HepG2 (cell line): ENCODE data around the gene YJEFN3. TPM values are rescaled to one million over a fixed set of nuclear protein-coding genes. Genes with fewer than 3 reads are reported as not detected.

Experiments used
- ASH2L ChIP-seq: fragments of 300-600, 200-600 bp; sonication (generic); IDR thresholded peaks from 2 replicates; pipeline ENCODE4 v1.7.0; 2017; ENCODE audit warnings: low read depth, mild to moderate bottlenecking, moderate library complexity, mixed read lengths, low read length; ENCODE audit not compliant: insufficient read length
- NFIC ChIP-seq: IDR thresholded peaks from 2 replicates; pipeline ENCODE4 v1.6.1; 2012; ENCODE audit warnings: mild to moderate bottlenecking, low read length, inconsistent platforms
- NR2F1 ChIP-seq, 2 experiments: fragments of 450-650 bp in 1 of 2; formaldehyde crosslinking in 1 of 2; IDR thresholded peaks; 2 replicates each; pipeline versions ENCODE4 v1.5.0 to v1.6.1; 2016 to 2020; ENCODE audit warnings: mild to moderate bottlenecking in 1 of 2, missing compliant biosample characterization in 1 of 2, missing genetic modification reagents in 1 of 2, moderate library complexity in 1 of 2
- NR2F6 ChIP-seq, 2 experiments: IDR thresholded peaks; 2 replicates each; pipeline ENCODE4 v1.6.1; 2016; ENCODE audit warnings: antibody characterized with exemption in 1 of 2, mild to moderate bottlenecking in 1 of 2
- SALL1 ChIP-seq: sonication (generic); formaldehyde crosslinking; IDR thresholded peaks from 2 replicates; pipeline ENCODE4 v1.8.0; 2022; ENCODE audit warnings: mild to moderate bottlenecking, missing genetic modification reagents
- TAF15 ChIP-seq: fragments of 200-400 bp; formaldehyde crosslinking; IDR thresholded peaks from one replicate; pipeline ENCODE4 v1.6.1; 2018; ENCODE audit warnings: mild to moderate bottlenecking, low read depth, low read length; ENCODE audit not compliant: poor library complexity, severe bottlenecking
- ZFP62 ChIP-seq: sonication (generic); formaldehyde crosslinking; IDR thresholded peaks from 2 replicates; pipeline ENCODE4 v1.4.0; 2020; ENCODE audit warnings: missing genetic modification reagents
- ZNF432 ChIP-seq: sonication (generic); formaldehyde crosslinking; IDR thresholded peaks from 2 replicates; pipeline ENCODE4 v1.5.0; 2020; ENCODE audit warnings: missing genetic modification reagents, mild to moderate bottlenecking, borderline replicate concordance
- ZNF747 ChIP-seq: sonication (generic); formaldehyde crosslinking; IDR thresholded peaks from 2 replicates; pipeline ENCODE4 v1.8.1; 2023; ENCODE audit warnings: missing genetic modification reagents, mild to moderate bottlenecking, borderline replicate concordance
- ZNF83 ChIP-seq: sonication (generic); formaldehyde crosslinking; IDR thresholded peaks from 2 replicates; pipeline ENCODE4 v1.4.0; 2020; ENCODE audit warnings: missing genetic modification reagents, mild to moderate bottlenecking, borderline replicate concordance
- polyA plus RNA-seq, 8 experiments: library from polyadenylated mRNA; depleted of rRNA in 3 of 8; stranded (reverse) in 7 of 8; unstranded in 1 of 8; fragments of >200 nt; fragmentation: Illumina TruSeq in 4 of 8; extraction: Trizol in 4 of 8; gene quantifications; 2 replicates each; pipeline versions ENCODE4 v1.2.1 to v1.2.3, GENCODE V29; 2011 to 2016; ENCODE audit warnings: low read depth in 4 of 8, missing spikeins in 1 of 8, mixed read lengths in 1 of 8; ENCODE audit not compliant: insufficient read depth in 1 of 8
- total RNA-seq, 5 experiments: library from RNA; depleted of rRNA; stranded (reverse); fragments of >200 nt; fragmentation: Illumina TruSeq; extraction: Trizol; gene quantifications; 2 replicates each; pipeline ENCODE4 v1.2.3, GENCODE V29; 2016; ENCODE audit warnings: low read depth in 1 of 5
- TF ChIP-seq, protein P1 (sequence below): sonication (generic); formaldehyde crosslinking; IDR thresholded peaks from 2 replicates; pipeline ENCODE4 v1.4.0; 2020; ENCODE audit warnings: mild to moderate bottlenecking, missing genetic modification reagents
- TF ChIP-seq, protein P2 (sequence below): sonication (generic); formaldehyde crosslinking; IDR thresholded peaks from 2 replicates; pipeline ENCODE4 v1.9.0; 2022; ENCODE audit warnings: low read depth, missing genetic modification reagents
- TF ChIP-seq, protein P3 (sequence below): sonication (generic); formaldehyde crosslinking; IDR thresholded peaks from 2 replicates; pipeline ENCODE4 v1.4.0; 2020; ENCODE audit warnings: missing genetic modification reagents
- TF ChIP-seq, protein P4 (sequence below): sonication (generic); formaldehyde crosslinking; IDR thresholded peaks from 2 replicates; pipeline ENCODE4 v1.5.1; 2020; ENCODE audit warnings: missing genetic modification reagents, mild to moderate bottlenecking, borderline replicate concordance

YJEFN3 gene
- total and polyA plus RNA-seq, 2 of the 13 experiments (the other 11 are each of a cell fraction or from before 2014, with no cell fraction given), result 0.89 to 4.0 TPM

DNA sequence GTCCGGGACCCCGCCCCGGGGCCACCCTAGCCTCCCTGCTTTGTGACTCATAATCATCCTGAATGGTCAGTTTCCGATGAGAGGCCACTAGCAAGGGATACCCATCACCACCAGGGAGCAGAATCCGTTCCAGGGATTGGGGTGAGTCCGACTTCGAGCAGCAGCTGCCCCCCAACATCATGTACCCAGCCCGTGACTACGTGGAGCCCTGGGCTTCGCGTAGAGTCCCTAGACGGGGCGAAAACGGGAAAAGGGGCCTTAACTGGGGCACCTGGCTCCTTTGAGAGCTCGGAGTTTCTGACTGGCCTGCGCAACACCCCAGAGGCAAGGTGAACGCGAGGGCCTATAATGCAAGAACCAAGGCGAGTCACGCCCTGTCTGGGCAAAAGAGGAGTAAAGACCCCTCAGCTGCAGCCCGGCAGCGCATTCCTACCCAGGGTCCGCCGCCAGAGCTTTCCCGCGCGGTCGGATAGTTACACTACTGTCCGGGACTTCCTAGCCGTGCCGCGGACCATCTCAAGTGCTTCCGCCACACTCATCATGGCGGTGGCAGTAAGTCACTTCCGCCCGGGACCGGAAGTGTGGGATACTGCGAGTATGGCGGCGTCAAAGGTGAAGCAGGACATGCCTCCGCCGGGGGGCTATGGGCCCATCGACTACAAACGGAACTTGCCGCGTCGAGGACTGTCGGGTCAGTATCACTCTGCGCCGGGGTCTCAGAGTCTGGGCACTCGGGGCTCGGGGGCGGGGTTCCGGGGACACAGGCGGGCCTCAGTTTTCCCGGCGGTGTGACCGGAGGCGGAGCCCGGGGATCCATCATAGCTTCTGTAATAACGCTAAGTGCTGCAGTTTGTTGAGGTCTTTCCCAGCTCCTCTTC lies 12.8 kb upstream of the YJEFN3 start, which contains the start of gene NDUFA13 (continued):
- TF ChIP-seq, protein P1, sequence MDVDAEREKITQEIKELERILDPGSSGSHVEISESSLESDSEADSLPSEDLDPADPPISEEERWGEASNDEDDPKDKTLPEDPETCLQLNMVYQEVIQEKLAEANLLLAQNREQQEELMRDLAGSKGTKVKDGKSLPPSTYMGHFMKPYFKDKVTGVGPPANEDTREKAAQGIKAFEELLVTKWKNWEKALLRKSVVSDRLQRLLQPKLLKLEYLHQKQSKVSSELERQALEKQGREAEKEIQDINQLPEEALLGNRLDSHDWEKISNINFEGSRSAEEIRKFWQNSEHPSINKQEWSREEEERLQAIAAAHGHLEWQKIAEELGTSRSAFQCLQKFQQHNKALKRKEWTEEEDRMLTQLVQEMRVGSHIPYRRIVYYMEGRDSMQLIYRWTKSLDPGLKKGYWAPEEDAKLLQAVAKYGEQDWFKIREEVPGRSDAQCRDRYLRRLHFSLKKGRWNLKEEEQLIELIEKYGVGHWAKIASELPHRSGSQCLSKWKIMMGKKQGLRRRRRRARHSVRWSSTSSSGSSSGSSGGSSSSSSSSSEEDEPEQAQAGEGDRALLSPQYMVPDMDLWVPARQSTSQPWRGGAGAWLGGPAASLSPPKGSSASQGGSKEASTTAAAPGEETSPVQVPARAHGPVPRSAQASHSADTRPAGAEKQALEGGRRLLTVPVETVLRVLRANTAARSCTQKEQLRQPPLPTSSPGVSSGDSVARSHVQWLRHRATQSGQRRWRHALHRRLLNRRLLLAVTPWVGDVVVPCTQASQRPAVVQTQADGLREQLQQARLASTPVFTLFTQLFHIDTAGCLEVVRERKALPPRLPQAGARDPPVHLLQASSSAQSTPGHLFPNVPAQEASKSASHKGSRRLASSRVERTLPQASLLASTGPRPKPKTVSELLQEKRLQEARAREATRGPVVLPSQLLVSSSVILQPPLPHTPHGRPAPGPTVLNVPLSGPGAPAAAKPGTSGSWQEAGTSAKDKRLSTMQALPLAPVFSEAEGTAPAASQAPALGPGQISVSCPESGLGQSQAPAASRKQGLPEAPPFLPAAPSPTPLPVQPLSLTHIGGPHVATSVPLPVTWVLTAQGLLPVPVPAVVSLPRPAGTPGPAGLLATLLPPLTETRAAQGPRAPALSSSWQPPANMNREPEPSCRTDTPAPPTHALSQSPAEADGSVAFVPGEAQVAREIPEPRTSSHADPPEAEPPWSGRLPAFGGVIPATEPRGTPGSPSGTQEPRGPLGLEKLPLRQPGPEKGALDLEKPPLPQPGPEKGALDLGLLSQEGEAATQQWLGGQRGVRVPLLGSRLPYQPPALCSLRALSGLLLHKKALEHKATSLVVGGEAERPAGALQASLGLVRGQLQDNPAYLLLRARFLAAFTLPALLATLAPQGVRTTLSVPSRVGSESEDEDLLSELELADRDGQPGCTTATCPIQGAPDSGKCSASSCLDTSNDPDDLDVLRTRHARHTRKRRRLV, result no peak
- TF ChIP-seq TAF15 (peak; percentile 79), ASH2L (peak; percentile 89), ZFP62 (CRISPR knock-in tag) (no peak), ZNF747 (CRISPR knock-in tag) (peak; percentile 77; the same call in 1 of the 2 replicates), NFIC (no peak), NR2F6 (IDR thresholded peaks at IDR 0.05) (no peak), NR2F6 (CRISPR knock-in tag; IDR thresholded peaks at IDR 0.05) (peak; percentile 56; the same call in 1 of the 2 replicates), SALL1 (CRISPR knock-in tag) (peak; percentile 69; the same call in 1 of the 2 replicates), NR2F1 (CRISPR knock-in tag; IDR thresholded peaks at IDR 0.05) (no peak; a peak in 1 of 4 replicates), ZNF83 (CRISPR knock-in tag) (no peak), ZNF432 (CRISPR knock-in tag) (no peak)
- TF ChIP-seq, protein P2, sequence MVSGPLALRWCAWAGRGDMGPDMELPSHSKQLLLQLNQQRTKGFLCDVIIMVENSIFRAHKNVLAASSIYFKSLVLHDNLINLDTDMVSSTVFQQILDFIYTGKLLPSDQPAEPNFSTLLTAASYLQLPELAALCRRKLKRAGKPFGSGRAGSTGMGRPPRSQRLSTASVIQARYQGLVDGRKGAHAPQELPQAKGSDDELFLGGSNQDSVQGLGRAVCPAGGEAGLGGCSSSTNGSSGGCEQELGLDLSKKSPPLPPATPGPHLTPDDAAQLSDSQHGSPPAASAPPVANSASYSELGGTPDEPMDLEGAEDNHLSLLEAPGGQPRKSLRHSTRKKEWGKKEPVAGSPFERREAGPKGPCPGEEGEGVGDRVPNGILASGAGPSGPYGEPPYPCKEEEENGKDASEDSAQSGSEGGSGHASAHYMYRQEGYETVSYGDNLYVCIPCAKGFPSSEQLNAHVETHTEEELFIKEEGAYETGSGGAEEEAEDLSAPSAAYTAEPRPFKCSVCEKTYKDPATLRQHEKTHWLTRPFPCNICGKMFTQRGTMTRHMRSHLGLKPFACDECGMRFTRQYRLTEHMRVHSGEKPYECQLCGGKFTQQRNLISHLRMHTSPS (CRISPR knock-in tag), result 0 out of 2 replicates have a peak, but pooled peaks have one; percentile 15
- TF ChIP-seq, protein P3, sequence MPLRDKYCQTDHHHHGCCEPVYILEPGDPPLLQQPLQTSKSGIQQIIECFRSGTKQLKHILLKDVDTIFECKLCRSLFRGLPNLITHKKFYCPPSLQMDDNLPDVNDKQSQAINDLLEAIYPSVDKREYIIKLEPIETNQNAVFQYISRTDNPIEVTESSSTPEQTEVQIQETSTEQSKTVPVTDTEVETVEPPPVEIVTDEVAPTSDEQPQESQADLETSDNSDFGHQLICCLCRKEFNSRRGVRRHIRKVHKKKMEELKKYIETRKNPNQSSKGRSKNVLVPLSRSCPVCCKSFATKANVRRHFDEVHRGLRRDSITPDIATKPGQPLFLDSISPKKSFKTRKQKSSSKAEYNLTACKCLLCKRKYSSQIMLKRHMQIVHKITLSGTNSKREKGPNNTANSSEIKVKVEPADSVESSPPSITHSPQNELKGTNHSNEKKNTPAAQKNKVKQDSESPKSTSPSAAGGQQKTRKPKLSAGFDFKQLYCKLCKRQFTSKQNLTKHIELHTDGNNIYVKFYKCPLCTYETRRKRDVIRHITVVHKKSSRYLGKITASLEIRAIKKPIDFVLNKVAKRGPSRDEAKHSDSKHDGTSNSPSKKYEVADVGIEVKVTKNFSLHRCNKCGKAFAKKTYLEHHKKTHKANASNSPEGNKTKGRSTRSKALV (CRISPR knock-in tag), result peak; percentile 76
- TF ChIP-seq, protein P4, sequence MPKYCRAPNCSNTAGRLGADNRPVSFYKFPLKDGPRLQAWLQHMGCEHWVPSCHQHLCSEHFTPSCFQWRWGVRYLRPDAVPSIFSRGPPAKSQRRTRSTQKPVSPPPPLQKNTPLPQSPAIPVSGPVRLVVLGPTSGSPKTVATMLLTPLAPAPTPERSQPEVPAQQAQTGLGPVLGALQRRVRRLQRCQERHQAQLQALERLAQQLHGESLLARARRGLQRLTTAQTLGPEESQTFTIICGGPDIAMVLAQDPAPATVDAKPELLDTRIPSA (CRISPR knock-in tag), result no peak
